H1 (cell line): ENCODE measurements around the gene TMEM221. TPM values are rescaled to one million over a fixed set of nuclear protein-coding genes. Genes with fewer than 3 reads are reported as not detected.

Experiments
- CTCF ChIA-PET: fragments of 300-600 bp; sonication (Branson Sonifier 250); formaldehyde crosslinking; loops from one replicate; lab custom pipeline; 2021; ENCODE audit not compliant: partially characterized antibody; lab: Charles Lee
- POLR2A ChIA-PET: fragments of 300-600 bp; sonication (Branson Sonifier 250); formaldehyde crosslinking; loops from one replicate; lab custom pipeline; 2021; ENCODE audit warnings: inconsistent platforms; ENCODE audit not compliant: partially characterized antibody; lab: Charles Lee
- DNase-seq, 2 experiments: peaks; one replicate each; pipeline versions ENCODE4 v3.0.0 to v3.0.0-alpha.2; 2010 to 2022; ENCODE audit warnings: low spot score in 2 of 2, low read depth in 1 of 2, mixed read lengths in 1 of 2
- FAIRE-seq: peaks from 2 replicates; lab custom pipeline; 2011; peaks lifted over from hg19 to GRCh38; lab: Jason Lieb, UNC
- H2AFZ ChIP-seq: 2 replicates; pipeline ENCODE4 v1.8.1; 2012; ENCODE audit warnings: low read length, inconsistent platforms
- H2AK5ac ChIP-seq: 2 replicates; pipeline ENCODE4 v1.6.1; 2013; ENCODE audit warnings: low read depth, low read length
- H2BK120ac ChIP-seq: replicated peaks from 2 replicates; pipeline ENCODE3; 2013; ENCODE audit warnings: low read depth, low read length, inconsistent platforms
- H2BK12ac ChIP-seq: 2 replicates; pipeline ENCODE4 v1.6.1; 2013; ENCODE audit warnings: low read depth, low read length
- H2BK15ac ChIP-seq: 2 replicates; pipeline ENCODE4 v1.6.1; 2013; ENCODE audit warnings: low read length
- H2BK20ac ChIP-seq: 2 replicates; pipeline ENCODE4 v1.6.1; 2013; ENCODE audit warnings: low read length
- H2BK5ac ChIP-seq: 2 replicates; pipeline ENCODE4 v1.6.1; 2013; ENCODE audit warnings: low read depth, low read length
- H3K14ac ChIP-seq: 2 replicates; pipeline ENCODE4 v1.6.1; 2013; ENCODE audit warnings: inconsistent platforms; ENCODE audit not compliant: insufficient read length
- H3K18ac ChIP-seq: 2 replicates; pipeline ENCODE4 v1.6.1; 2013; ENCODE audit warnings: low read length; ENCODE audit errors: extremely low read depth
- H3K23ac ChIP-seq: 2 replicates; pipeline ENCODE4 v1.6.1; 2013; ENCODE audit warnings: inconsistent platforms; ENCODE audit not compliant: insufficient read length
- H3K23me2 ChIP-seq: 2 replicates; pipeline ENCODE4 v1.6.1; 2013; ENCODE audit warnings: low read depth, low read length
- H3K27ac ChIP-seq: 2 replicates; pipeline ENCODE4 v1.6.1; 2011; ENCODE audit warnings: low read depth, low read length, inconsistent platforms
- H3K27me3 ChIP-seq, 4 experiments: replicated peaks in 1 of 4; 1 replicate in 1 of 4; 2 replicates in 3 of 4; pipeline versions ENCODE4 v1.6.1 to v1.8.1; 2011 to 2013; ENCODE audit warnings: low read length in 3 of 4, mild to moderate bottlenecking in 3 of 4, inconsistent platforms in 2 of 4, mixed read lengths in 2 of 4, moderate library complexity in 1 of 4; ENCODE audit not compliant: control insufficient read depth in 3 of 4, insufficient read depth in 3 of 4; ENCODE audit errors: extremely low read depth in 1 of 4
- H3K36me3 ChIP-seq, 4 experiments: 2 replicates each; pipeline versions ENCODE4 v1.6.1 to v1.8.1; 2011 to 2013; ENCODE audit warnings: mild to moderate bottlenecking in 4 of 4, low read length in 3 of 4, moderate library complexity in 2 of 4, control low read depth in 1 of 4, inconsistent platforms in 1 of 4; ENCODE audit not compliant: insufficient read depth in 4 of 4, control insufficient read depth in 2 of 4
- H3K4ac ChIP-seq: replicated peaks from 2 replicates; pipeline ENCODE3; 2013; ENCODE audit warnings: low read length, low read depth, mixed read lengths, inconsistent platforms; ENCODE audit not compliant: insufficient read length
- H3K4me1 ChIP-seq, 4 experiments: replicated peaks in 1 of 4; 1 replicate in 1 of 4; 2 replicates in 3 of 4; pipeline versions ENCODE4 v1.6.1 to v1.8.1; 2011 to 2013; ENCODE audit warnings: low read length in 3 of 4, inconsistent platforms in 2 of 4, mixed read lengths in 1 of 4; ENCODE audit not compliant: insufficient read depth in 4 of 4, control insufficient read depth in 3 of 4
- H3K4me2 ChIP-seq, 2 experiments: 2 replicates each; pipeline versions ENCODE4 v1.6.1 to v1.8.1; 2011 to 2013; ENCODE audit warnings: low read depth in 2 of 2, low read length in 2 of 2, control low read depth in 1 of 2, inconsistent platforms in 1 of 2, mild to moderate bottlenecking in 1 of 2; ENCODE audit not compliant: insufficient read depth in 1 of 2
- H3K4me3 ChIP-seq, 4 experiments: fragments of 200-600, 300-600 bp in 1 of 4; sonication (generic), shearing (Covaris generic), sonication (Bioruptor Twin) in 1 of 4; 2 replicates each; pipeline versions ENCODE4 v1.5.1 to v1.8.1; 2011 to 2016; ENCODE audit warnings: low read length in 4 of 4, low read depth in 3 of 4, control low read depth in 2 of 4, inconsistent platforms in 2 of 4, mild to moderate bottlenecking in 2 of 4, mixed read lengths in 1 of 4, moderate library complexity in 1 of 4; ENCODE audit not compliant: insufficient read depth in 2 of 4; ENCODE audit errors: extremely low read depth in 1 of 4
- H3K56ac ChIP-seq: replicated peaks from 2 replicates; pipeline ENCODE3; 2013; ENCODE audit warnings: low read depth, mild to moderate bottlenecking, mixed read lengths, low read length, inconsistent platforms; ENCODE audit not compliant: insufficient read length
- H3K79me1 ChIP-seq: 2 replicates; pipeline ENCODE4 v1.6.1; 2013; ENCODE audit warnings: low read depth, low read length, control low read depth
- H3K79me2 ChIP-seq, 2 experiments: 2 replicates each; pipeline versions ENCODE4 v1.6.1 to v1.8.1; 2012 to 2013; ENCODE audit warnings: low read length in 2 of 2, mild to moderate bottlenecking in 2 of 2, inconsistent platforms in 1 of 2; ENCODE audit not compliant: insufficient read depth in 2 of 2, control insufficient read depth in 1 of 2
- H3K9ac ChIP-seq, 4 experiments: replicated peaks in 1 of 4; 1 replicate in 1 of 4; 2 replicates in 3 of 4; pipeline versions ENCODE4 v1.6.1 to v1.8.1; 2011 to 2013; ENCODE audit warnings: low read depth in 3 of 4, low read length in 3 of 4, control low read depth in 2 of 4, mild to moderate bottlenecking in 2 of 4, moderate library complexity in 2 of 4, inconsistent platforms in 1 of 4; ENCODE audit errors: extremely low read depth in 1 of 4
- H3K9me3 ChIP-seq, 2 experiments: 2 replicates each; pipeline versions ENCODE4 v1.6.1 to v1.8.1; 2012 to 2013; ENCODE audit warnings: mild to moderate bottlenecking in 2 of 2, moderate library complexity in 2 of 2, control low read depth in 1 of 2, inconsistent platforms in 1 of 2, low read depth in 1 of 2, low read length in 1 of 2, mixed read lengths in 1 of 2; ENCODE audit not compliant: insufficient read depth in 2 of 2
- H4K20me1 ChIP-seq, 2 experiments: replicated peaks in 1 of 2; 2 replicates each; pipeline versions ENCODE3 to v1.8.1; 2011 to 2013; ENCODE audit warnings: inconsistent platforms in 2 of 2, low read length in 2 of 2, mild to moderate bottlenecking in 1 of 2; ENCODE audit not compliant: insufficient read depth in 2 of 2, control insufficient read depth in 1 of 2
- H4K5ac ChIP-seq: 2 replicates; pipeline ENCODE4 v1.6.1; 2013; ENCODE audit warnings: low read length, low read depth, mixed read lengths, inconsistent platforms; ENCODE audit not compliant: insufficient read length
- H4K8ac ChIP-seq: 2 replicates; pipeline ENCODE4 v1.8.0; 2013; ENCODE audit warnings: mild to moderate bottlenecking, moderate library complexity, low read length, inconsistent platforms; ENCODE audit not compliant: insufficient read depth; ENCODE audit errors: extremely low read depth
- H4K91ac ChIP-seq: replicated peaks from 2 replicates; pipeline ENCODE3; 2013; ENCODE audit warnings: low read length, mixed read lengths, inconsistent platforms; ENCODE audit not compliant: insufficient read length
- KDM1A ChIP-seq: fragments of 200-600, 300-600 bp; sonication (generic); IDR thresholded peaks from 2 replicates; pipeline ENCODE4 v1.7.1; 2016; ENCODE audit warnings: mild to moderate bottlenecking, low read length, borderline replicate concordance
- SP4 ChIP-seq: IDR thresholded peaks from 2 replicates; pipeline ENCODE4 v1.6.1; 2012; ENCODE audit warnings: low read length, inconsistent platforms
- ZNF274 ChIP-seq: IDR thresholded peaks from 2 replicates; pipeline ENCODE4 v1.7.0; 2012; ENCODE audit warnings: low read length, borderline replicate concordance; ENCODE audit errors: extremely low read depth
- WGBS, 2 experiments: shearing (Covaris generic) in 1 of 2; methylation state at CpG; one replicate each; pipeline versions ENCODE4 v1.1.6 to v1.1.7; 2013 to 2015; ENCODE audit warnings: low lambda C conversion rate in 2 of 2, mixed read lengths in 2 of 2, inconsistent platforms in 1 of 2, low coverage in 1 of 2, missing lambda C conversion rate in 1 of 2; ENCODE audit not compliant: insufficient replicate concordance in 2 of 2, insufficient coverage in 1 of 2, insufficient read length in 1 of 2; ENCODE audit errors: extremely low coverage in 1 of 2, missing lambda C conversion rate in 1 of 2; 5-methylcytosine and 5-hydroxymethylcytosine counted together
- polyA plus RNA-seq, 7 experiments: library from polyadenylated mRNA; depleted of rRNA in 3 of 7; stranded (reverse) in 5 of 7; unstranded in 2 of 7; fragments of >200 nt in 5 of 7; fragments of 200-250 nt in 2 of 7; gene quantifications; 1 replicate in 5 of 7; 2 replicates in 1 of 7; 4 replicates in 1 of 7; pipeline versions ENCODE4 v1.2.1 to v1.2.3, GENCODE V29; 2011 to 2013; ENCODE audit warnings: missing spikeins in 2 of 7, mixed read lengths in 2 of 7
- total RNA-seq: library from RNA; stranded (reverse); fragmentation: NEBNext Ultra II Directional; extraction: Animal tissue kit (Norgen Biotek cat#: 25700); gene quantifications from 2 replicates; pipeline ENCODE4 v1.2.1, GENCODE V29; 2021

Gene TMEM221
- total and polyA plus RNA-seq, 2 of the 8 experiments (the other 6 are each of a cell fraction or from before 2014, with no cell fraction given) = 1.4 to 2.0 TPM

DNA sequence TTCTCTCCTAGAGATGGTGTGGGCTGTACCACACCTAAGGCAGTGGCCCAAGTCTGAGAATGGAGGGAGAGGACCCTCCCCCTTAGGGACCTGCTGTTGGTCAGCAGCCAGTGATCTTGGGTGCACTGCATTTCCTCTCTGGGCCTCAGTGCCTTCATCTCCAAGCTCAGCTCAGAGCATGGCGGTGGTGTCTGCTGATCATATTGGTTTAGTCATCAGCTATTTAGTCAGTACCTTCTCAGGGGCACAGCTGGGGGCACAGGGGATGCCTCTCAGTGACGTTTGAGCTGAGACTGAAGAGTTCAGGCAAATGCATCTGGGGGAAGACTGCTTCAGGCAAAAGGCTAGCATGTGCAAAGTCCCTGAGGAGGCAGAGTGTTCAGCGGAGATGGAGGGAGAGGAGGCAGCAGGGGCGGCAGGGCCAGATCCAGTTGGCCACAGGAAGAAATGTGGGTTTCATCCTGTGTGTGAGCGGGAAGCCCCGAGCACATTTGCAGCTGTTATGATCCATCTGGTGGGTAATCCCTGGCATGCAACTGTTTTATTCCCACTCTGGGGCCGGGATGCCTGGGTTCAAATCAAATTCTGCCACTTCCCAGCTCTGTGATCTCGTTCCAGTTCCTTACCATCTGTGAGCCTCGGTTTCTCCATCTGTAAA, 47.3 kb upstream of the TMEM221 start:
- Histone ChIP-seq H3K79me2 (no peaks in the 10 kb centered on the region), H2BK120ac (no peak overlapping the region), H2BK12ac (no peak overlapping the region), H2AFZ (no peak overlapping the region), H3K9me3 (no peaks in the 10 kb centered on the region), H4K5ac (no peak overlapping the region), H3K18ac (no peak overlapping the region), H3K23me2 (peaks cover 3% of the 10 kb centered on the region; the same call in 1 of the 2 replicates), H2AK5ac (no peak overlapping the region), H3K27ac (no peak overlapping the region), H2BK20ac (no peak overlapping the region), H3K4me2 (no peak overlapping the region), H3K4ac (peak overlapping the region; percentile 44), H3K23ac (no peak overlapping the region), H4K8ac (no peak overlapping the region; the same call in 1 of the 2 replicates), H3K9ac (no peak overlapping the region), H4K91ac (no peak overlapping the region), H2BK5ac (no peak overlapping the region), H3K36me3 (no peaks in the 10 kb centered on the region), H3K4me1 (peaks cover 0 to 8% (median 4%) of the 10 kb centered on the region in 4 experiments; a peak in 3 of 7 replicates), H3K79me1 (no peaks in the 10 kb centered on the region), H3K27me3 (no peaks in the 10 kb centered on the region), H3K14ac (no peak overlapping the region), H2BK15ac (no peak overlapping the region), H4K20me1 (peaks cover 2% of the 10 kb centered on the region in 2 experiments), H3K56ac (no peak overlapping the region), H3K4me3 (no peak overlapping the region)
- FAIRE-seq (no peak), DNase-seq (no peak)
- WGBS, 2 experiments = 71% methylated on average over 9 of the region's 9 CpGs; no CpG with 5 or more reads in 1 of the 2 experiments
- CTCF ChIA-PET = interaction anchor here (0.7 to 8.6 kb wide), 49 partner anchors 9 to 724 kb away, joined by 3 to 130 read pairs (median 5); partner anchors contain the start of genes PGLS, SLC27A1 and TMEM221
- POLR2A ChIA-PET = interaction anchor here (0.6 to 3.1 kb wide), 6 partner anchors 8 to 91 kb away, joined by 3 to 20 read pairs (median 4); partner anchors contain the start of genes PGLS and SLC27A1
- TF ChIP-seq SP4 (0 out of 2 replicates have a peak, but pooled peaks have one; percentile 24), ZNF274 (no peak), KDM1A (peak; percentile 12; the same call in 1 of the 2 replicates)
